Urinary bladder (tissue), 4 donors: Measurements from ENCODE around the gene RALGPS1. TPM values are rescaled to one million over a fixed set of nuclear protein-coding genes. Genes with fewer than 3 reads are reported as not detected.

ENCODE experiments used
- DNase-seq: peaks from one replicate; pipeline ENCODE4 v3.0.0-alpha.2; 2015; ENCODE audit errors: extremely low spot score
- H3K27ac ChIP-seq: one replicate; pipeline ENCODE4 v1.5.1; 2013; ENCODE audit warnings: low read depth, mild to moderate bottlenecking, moderate library complexity
- H3K36me3 ChIP-seq: one replicate; pipeline ENCODE4 v1.6.1; 2013; ENCODE audit warnings: mild to moderate bottlenecking, moderate library complexity; ENCODE audit not compliant: insufficient read depth
- H3K4me1 ChIP-seq: one replicate; pipeline ENCODE4 v1.6.1; 2013; ENCODE audit warnings: mild to moderate bottlenecking, moderate library complexity; ENCODE audit not compliant: insufficient read depth
- H3K4me3 ChIP-seq: one replicate; pipeline ENCODE4 v1.5.1; 2013; ENCODE audit warnings: low read depth, low read length
- WGBS: extraction: QIAGEN DNeasy Blood & Tissue Kit; methylation state at CpG from one replicate; pipeline ENCODE4 v1.1.7; 2013; 5-methylcytosine and 5-hydroxymethylcytosine counted together
- polyA plus RNA-seq: library from polyadenylated mRNA; stranded (reverse); fragments of 200-250 nt; gene quantifications from one replicate; pipeline ENCODE4 v1.2.3, GENCODE V29; 2013
- total RNA-seq: library from RNA; depleted of rRNA; stranded (reverse); fragments of >200 nt; gene quantifications from one replicate; pipeline ENCODE4 v1.2.3, GENCODE V29; 2014
- donor health status: healthy with polysubstance abuse.
- donor health status: healthy.

Gene RALGPS1
- total and polyA plus RNA-seq, 2 donors: 8.9 to 21.8 TPM

GRCh38 chr9:127221695-127222094 lies 307.1 kb downstream of the RALGPS1 start:
- no peaks in the 10 kb centered on the region for H3K4me1 ChIP-seq
- H3K4me3 ChIP-seq: no peak overlapping the region
- 83% methylated on average over 2 of the region's 2 CpGs for WGBS
- no peaks in the 10 kb centered on the region for H3K36me3 ChIP-seq
- no peak overlapping the region for H3K27ac ChIP-seq
- no peak for DNase-seq

DNA sequence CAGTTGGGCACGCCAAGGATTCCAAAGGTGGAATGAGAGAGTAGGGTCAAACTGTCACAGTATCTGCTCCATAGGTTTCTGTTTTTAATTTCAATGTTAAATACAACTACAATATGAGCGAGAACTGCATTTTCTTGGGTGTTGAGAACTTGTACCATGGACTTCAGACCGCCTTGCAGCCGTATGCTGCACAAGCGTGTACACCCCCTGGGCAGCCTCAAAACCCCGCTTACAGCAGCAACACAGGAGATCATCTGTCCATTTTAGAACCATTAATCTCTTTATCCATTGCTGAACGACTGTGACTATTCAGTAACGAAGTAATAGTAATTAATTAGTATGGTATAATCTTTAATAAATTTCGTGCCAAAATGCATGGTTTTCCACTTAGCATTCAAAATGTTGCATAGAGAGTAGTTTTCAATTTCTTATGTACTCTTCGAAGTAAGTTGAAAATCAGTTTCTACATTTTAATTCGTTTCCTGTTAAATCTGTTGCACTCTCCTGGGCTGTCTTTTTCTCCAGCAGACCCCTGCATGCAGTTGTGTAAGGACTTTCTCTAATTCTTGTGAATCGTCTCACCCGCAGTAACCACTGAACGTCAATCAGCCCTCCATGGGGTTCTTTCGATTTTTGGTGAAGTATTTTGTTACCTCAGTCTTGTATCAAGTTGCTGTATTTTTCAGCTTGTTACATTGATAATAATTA lies 308.0 kb downstream of the RALGPS1 start:
- no peak overlapping the region for H3K4me3 ChIP-seq
- H3K27ac ChIP-seq: no peak overlapping the region
- DNase-seq: no peak
- H3K4me1 ChIP-seq: no peaks in the 10 kb centered on the region
- 85% methylated on average over 15 of the region's 15 CpGs for WGBS
- no peaks in the 10 kb centered on the region for H3K36me3 ChIP-seq

GRCh38 chr9:127223266-127223665 lies 308.7 kb downstream of the RALGPS1 start:
- H3K4me3 ChIP-seq: no peak overlapping the region
- no peak overlapping the region for H3K27ac ChIP-seq
- 42% methylated on average over 4 of the region's 4 CpGs for WGBS

GRCh38 chr9:127223810-127224177 lies 309.2 kb downstream of the RALGPS1 start:
- DNase-seq: no peak
- no peaks in the 10 kb centered on the region for H3K4me1 ChIP-seq
- 26% methylated on average over 8 of the region's 8 CpGs for WGBS
- H3K27ac ChIP-seq: no peak overlapping the region
- no peaks in the 10 kb centered on the region for H3K36me3 ChIP-seq
- H3K4me3 ChIP-seq: peak overlapping the region; percentile 73

More at GRCh38 chr9:127223266-127223665, 308.7 kb downstream of the RALGPS1 start:
- DNase-seq: no peak
- no peaks in the 10 kb centered on the region for H3K4me1 ChIP-seq
- H3K36me3 ChIP-seq: no peaks in the 10 kb centered on the region

- H3K36me3 ChIP-seq: no peaks in the 10 kb centered on the region
- H3K27ac ChIP-seq: peak overlapping the region; percentile 55
- under 1% methylated on average over 56 of the region's 56 CpGs for WGBS
- peak; percentile 83 for DNase-seq
- H3K4me3 ChIP-seq: peak overlapping the region; percentile 73
- no peaks in the 10 kb centered on the region for H3K4me1 ChIP-seq
Measured at GRCh38 chr9:127224178-127224882, 309.7 kb downstream of the RALGPS1 start.

- DNase-seq: peak; percentile 88
- H3K4me1 ChIP-seq: no peaks in the 10 kb centered on the region
- no peak overlapping the region for H3K27ac ChIP-seq
- 1% methylated on average over 105 of the region's 106 CpGs for WGBS
- H3K4me3 ChIP-seq: peak overlapping the region; percentile 73
- no peaks in the 10 kb centered on the region for H3K36me3 ChIP-seq
Measured at GRCh38 chr9:127224883-127225739, 310.5 kb downstream of the RALGPS1 start.

- Histone ChIP-seq H3K36me3 (no peaks in the 10 kb centered on the region), H3K4me3 (peak overlapping the region; percentile 73), H3K4me1 (no peaks in the 10 kb centered on the region), H3K27ac (no peak overlapping the region)
- DNase-seq: no peak
- whole genome bisulfite sequencing: 25% methylated on average over 41 of the region's 42 CpGs
Measured at GRCh38 chr9:127225801-127226625, 311.4 kb downstream of the RALGPS1 start.

DNA sequence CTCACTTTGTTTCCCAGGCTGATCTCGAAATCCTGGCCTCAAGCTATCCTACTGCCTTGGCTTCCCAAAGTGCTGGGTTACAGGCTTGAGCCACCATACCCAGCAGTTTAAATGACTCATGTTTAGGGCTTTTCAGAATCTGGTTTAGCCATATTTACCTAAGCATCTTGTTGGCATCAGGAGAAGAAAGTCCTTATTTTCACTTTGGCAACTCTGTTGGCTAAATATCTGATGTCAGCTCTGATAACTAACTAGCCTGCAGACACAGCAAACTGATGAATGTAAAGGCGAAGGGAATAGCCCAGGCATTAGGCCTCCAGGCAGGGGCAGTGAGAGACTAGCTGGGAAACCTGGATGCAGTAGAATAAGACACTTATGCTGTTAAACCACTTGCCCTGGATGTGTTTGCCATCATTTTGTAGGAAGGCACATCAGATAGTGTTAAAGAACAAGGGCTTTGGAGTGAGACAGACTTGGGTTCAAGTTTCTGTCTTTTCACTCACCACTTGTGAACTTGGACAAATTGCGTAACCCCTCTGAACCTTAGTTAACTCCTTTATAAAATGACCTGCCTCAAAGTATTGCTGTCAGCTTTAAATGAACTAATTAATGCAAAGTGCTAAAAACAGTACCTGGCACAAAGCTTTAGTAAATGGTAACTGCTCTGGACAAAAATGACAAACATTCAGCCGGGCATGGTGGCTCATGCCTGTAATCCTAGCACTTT lies 315.3 kb downstream of the RALGPS1 start:
- DNase-seq: no peak
- no peak overlapping the region for H3K4me3 ChIP-seq
- H3K4me1 ChIP-seq: no peaks in the 10 kb centered on the region
- 95% methylated on average over 4 of the region's 4 CpGs for WGBS
- no peaks in the 10 kb centered on the region for H3K36me3 ChIP-seq
- no peak overlapping the region for H3K27ac ChIP-seq

DNA sequence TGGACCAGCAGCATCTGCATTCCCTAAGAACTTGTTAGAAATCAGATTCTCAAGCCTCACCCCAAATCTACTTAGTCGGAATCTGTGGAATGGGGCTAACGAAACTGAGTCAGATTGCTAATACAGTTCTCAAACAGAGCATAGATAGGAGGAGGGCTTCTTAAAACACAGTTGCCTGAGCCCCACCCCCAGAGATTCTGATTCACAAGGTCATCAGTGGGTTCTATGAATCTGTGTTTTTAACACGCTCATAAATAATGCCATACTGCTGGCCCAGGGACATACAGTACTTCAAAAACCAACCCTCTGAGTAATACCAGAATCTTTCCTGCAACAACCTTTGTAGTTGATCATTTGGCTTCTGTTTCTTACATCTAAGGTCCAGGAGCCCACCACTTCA lies 317.1 kb downstream of the RALGPS1 start:
- WGBS: 93% methylated on average over 3 of the region's 3 CpGs
- H3K4me1 ChIP-seq: no peaks in the 10 kb centered on the region
- H3K27ac ChIP-seq: no peak overlapping the region

GRCh38 chr9:127232833-127233549 lies 318.4 kb downstream of the RALGPS1 start:
- no peak overlapping the region for H3K27ac ChIP-seq
- no peak overlapping the region for H3K4me3 ChIP-seq
- no peaks in the 10 kb centered on the region for H3K36me3 ChIP-seq
- no peaks in the 10 kb centered on the region for H3K4me1 ChIP-seq
- DNase-seq: no peak
- WGBS: 89% methylated on average over 4 of the region's 4 CpGs

More for the DNA sequence above, 317.1 kb downstream of the RALGPS1 start:
- H3K36me3 ChIP-seq: no peaks in the 10 kb centered on the region
- no peak for DNase-seq
- no peak overlapping the region for H3K4me3 ChIP-seq

- no peak overlapping the region for H3K4me3 ChIP-seq
- H3K4me1 ChIP-seq: no peaks in the 10 kb centered on the region
- H3K27ac ChIP-seq: no peak overlapping the region
Measured at GRCh38 chr9:127233550-127233949, 319.0 kb downstream of the RALGPS1 start.

GRCh38 chr9:127233989-127234388 lies 319.4 kb downstream of the RALGPS1 start:
- Histone ChIP-seq H3K4me1 (no peaks in the 10 kb centered on the region), H3K4me3 (no peak overlapping the region), H3K27ac (no peak overlapping the region), H3K36me3 (no peaks in the 10 kb centered on the region)
- 53% methylated on average over 1 of the region's 1 CpG for WGBS
- no peak for DNase-seq

More at GRCh38 chr9:127233550-127233949, 319.0 kb downstream of the RALGPS1 start:
- no peaks in the 10 kb centered on the region for H3K36me3 ChIP-seq
- DNase-seq: no peak
- WGBS: 51% methylated on average over 4 of the region's 4 CpGs
